ENCODE results near the gene ATP8A1.

ATP8A1 gene

DNA sequence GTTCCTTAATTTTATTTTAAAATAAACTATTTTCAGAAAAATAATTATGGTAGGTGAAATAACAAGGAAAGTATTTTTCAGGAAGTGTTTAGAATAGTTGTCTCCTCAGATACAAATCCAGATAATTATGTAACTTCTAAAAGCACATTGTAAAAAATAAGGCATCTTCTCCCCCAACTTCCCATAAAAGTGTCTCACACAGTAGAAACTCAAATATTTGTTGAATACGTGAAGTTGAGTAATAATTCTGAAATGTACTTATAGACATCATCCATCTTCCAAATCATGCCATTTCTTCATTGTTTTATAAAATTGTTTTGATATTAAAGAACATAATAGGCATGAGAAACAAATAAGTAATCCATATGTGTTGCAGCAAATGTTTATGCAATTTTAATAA, 241.6 kb downstream of the ATP8A1 start:
- no peak for TF ChIP-seq CTCF (IDR thresholded peaks at IDR 0.05; ENCODE audit: low read depth, low read length)
- no peak overlapping the region for H3K4me3 ChIP-seq (ENCODE audit: low read depth, low read length)

DNA sequence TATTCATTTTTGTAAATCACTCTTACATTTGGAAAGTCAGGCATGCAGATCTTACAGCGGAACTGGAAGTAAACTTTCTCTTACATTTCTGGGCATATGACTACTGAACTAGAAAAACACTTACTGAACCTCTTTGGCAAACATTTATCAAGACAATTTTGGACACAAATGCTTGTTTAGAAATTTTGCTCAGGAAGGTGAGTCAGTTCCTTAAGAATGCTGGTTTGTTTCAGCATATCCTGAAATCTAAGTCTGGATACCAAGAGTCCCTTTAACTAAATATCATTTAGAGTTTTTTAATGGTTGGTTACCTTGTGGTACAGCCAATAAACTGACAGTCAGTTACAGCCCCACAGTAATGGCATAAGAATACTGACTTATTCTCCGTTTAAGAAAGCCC, 244.7 kb downstream of the ATP8A1 start:
- H3K4me3 ChIP-seq (ENCODE audit: low read depth, low read length), result no peak overlapping the region
- TF ChIP-seq CTCF (IDR thresholded peaks at IDR 0.05; ENCODE audit: low read depth, low read length), result no peak

DNA sequence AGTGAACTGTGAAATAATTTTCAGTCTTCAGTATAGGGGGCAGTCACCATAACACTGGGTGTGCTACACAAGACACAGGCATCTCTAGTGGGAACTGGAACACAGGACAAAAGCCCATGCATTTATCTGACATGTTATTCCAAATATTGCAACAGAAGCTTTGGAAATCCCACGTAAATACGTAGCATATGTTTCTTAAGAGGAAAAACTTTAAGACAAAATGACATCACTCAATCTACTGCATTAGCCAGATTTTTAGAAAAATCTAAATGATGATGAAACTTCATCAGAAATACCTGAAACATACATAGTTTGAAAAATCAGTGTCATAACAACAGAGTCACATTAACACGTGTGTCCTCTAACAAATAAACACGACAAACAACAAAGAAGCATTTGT, 245.1 kb downstream of the ATP8A1 start:
- TF ChIP-seq CTCF (IDR thresholded peaks at IDR 0.05; ENCODE audit: low read depth, low read length), result no peak
- no peak overlapping the region for H3K4me3 ChIP-seq (ENCODE audit: low read depth, low read length)

DNA sequence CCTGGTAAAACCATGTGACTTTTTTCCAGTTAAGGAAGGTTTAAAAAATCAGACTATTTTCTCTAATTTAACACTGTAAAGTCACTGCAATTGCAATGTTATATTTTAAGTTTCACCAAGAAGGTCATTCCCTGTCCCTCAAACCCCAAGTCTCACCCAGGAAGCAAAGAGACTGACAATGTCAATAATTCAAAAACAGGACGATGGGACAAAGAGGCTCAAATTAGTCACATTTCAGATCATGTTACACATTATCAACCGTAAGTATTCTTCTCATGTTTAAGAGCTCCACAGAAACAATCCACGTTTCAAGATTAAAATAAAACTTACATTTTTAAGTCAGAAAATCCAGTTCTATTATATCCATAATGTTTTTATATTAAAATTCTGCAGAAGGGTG, 246.5 kb downstream of the ATP8A1 start:
- no peak overlapping the region for H3K4me3 ChIP-seq (ENCODE audit: low read depth, low read length)
- TF ChIP-seq CTCF (IDR thresholded peaks at IDR 0.05; ENCODE audit: low read depth, low read length), result no peak

GRCh38 chr4:42404001-42404400, 252.9 kb downstream of the ATP8A1 start:
- no peak for TF ChIP-seq CTCF (IDR thresholded peaks at IDR 0.05; ENCODE audit: low read depth, low read length)
- no peak overlapping the region for H3K4me3 ChIP-seq (ENCODE audit: low read depth, low read length)

GRCh38 chr4:42401171-42401570, 255.7 kb downstream of the ATP8A1 start:
- no peak for TF ChIP-seq CTCF (IDR thresholded peaks at IDR 0.05; ENCODE audit: low read depth, low read length)
- no peak overlapping the region for H3K4me3 ChIP-seq (ENCODE audit: low read depth, low read length)

DNA sequence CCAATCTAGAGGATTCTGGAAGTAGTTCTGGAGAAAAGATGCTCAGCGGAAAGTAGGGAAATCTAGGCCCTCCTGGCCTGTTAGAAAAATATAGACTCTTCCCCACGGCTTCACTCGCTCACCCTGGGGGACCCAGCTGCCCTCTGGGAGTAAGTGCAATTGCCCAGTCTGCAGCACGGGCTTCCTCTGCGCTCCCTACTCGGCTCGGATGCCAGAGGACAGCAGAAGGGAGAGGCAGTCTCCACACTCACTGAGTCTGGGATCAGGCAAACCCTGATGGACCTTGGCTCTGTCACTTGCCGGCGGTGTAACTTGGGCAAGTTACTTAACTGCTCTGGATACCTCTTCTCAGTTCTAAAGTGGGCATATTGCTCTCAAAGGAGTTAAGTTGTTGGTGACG, 257.5 kb downstream of the ATP8A1 start:
- H3K4me3 ChIP-seq (ENCODE audit: low read depth, low read length), result peak overlapping the region; percentile 68
- TF ChIP-seq CTCF (IDR thresholded peaks at IDR 0.05; ENCODE audit: low read depth, low read length), result no peak
